Measurements from ENCODE around the gene ANKS1A. TPM values are rescaled to one million over a fixed set of nuclear protein-coding genes. Genes with fewer than 3 reads are reported as not detected.

ANKS1A gene
- total RNA-seq, 1 experiment from 2014 or later: 28.5 TPM

GRCh38 chr6:35091346-35092083 is 202.5 kb downstream of the ANKS1A start:
- no peak overlapping the region for H3K4me3 ChIP-seq
- BruUV-seq (replicated peaks): no TSS peak
- H3K9me2 ChIP-seq (ENCODE audit: insufficient read depth): no peaks in the 10 kb centered on the region
- H3K36me3 ChIP-seq (ENCODE audit: low read depth): no peaks in the 10 kb centered on the region
- H3K4me1 ChIP-seq (replicated peaks; ENCODE audit: insufficient read depth): peaks cover 5% of the 10 kb centered on the region; the same call in 1 of the 2 replicates
- peaks cover 8% of the 10 kb centered on the region for H3F3A ChIP-seq (ENCODE audit: insufficient read depth, low read depth)
- no peaks in the 10 kb centered on the region for H3K9me3 ChIP-seq (ENCODE audit: insufficient read depth, low read depth)
- intact Hi-C loops (cut with micrococcal nuclease; ENCODE audit: unreplicated experiment): no loop called here
- TF ChIP-seq CTCF (conservative IDR thresholded peaks at IDR 0.05) (no peak), EZH2 (IDR thresholded peaks at IDR 0.05; ENCODE audit: low read depth) (no peak)
- H4K20me1 ChIP-seq (ENCODE audit: insufficient read depth): no peaks in the 10 kb centered on the region
- ChIA-PET CTCF (interaction anchor here (0.5 kb wide), 1 partner anchor 229 kb away, joined by 5 read pairs; no protein-coding TSS in a partner anchor), POLR2A (ENCODE audit: unreplicated experiment) (no interaction called here)
- H3K4me2 ChIP-seq: no peak overlapping the region
- DNase-seq: no peak
- no peak overlapping the region for H3K27ac ChIP-seq
- no peaks in the 10 kb centered on the region for H3K27me3 ChIP-seq (ENCODE audit: insufficient read depth, low read depth)
- H2AFZ ChIP-seq: no peak overlapping the region
- no peaks in the 10 kb centered on the region for H3K79me2 ChIP-seq (ENCODE audit: low read depth)

- H3K27ac ChIP-seq: no peak overlapping the region
- no peak for DNase-seq
- no peaks in the 10 kb centered on the region for H3K36me3 ChIP-seq (ENCODE audit: low read depth)
- no peak overlapping the region for H3K4me3 ChIP-seq
- no peak overlapping the region for H3K4me2 ChIP-seq
- intact Hi-C loops (cut with micrococcal nuclease; ENCODE audit: unreplicated experiment): no loop called here
- H2AFZ ChIP-seq: no peak overlapping the region
- H3F3A ChIP-seq (ENCODE audit: insufficient read depth, low read depth): peaks cover 8% of the 10 kb centered on the region
- no TSS peak for BruUV-seq (replicated peaks)
- H4K20me1 ChIP-seq (ENCODE audit: insufficient read depth): no peaks in the 10 kb centered on the region
- H3K4me1 ChIP-seq (replicated peaks; ENCODE audit: insufficient read depth): peaks cover 7% of the 10 kb centered on the region; the same call in 1 of the 2 replicates
- ChIA-PET CTCF (no interaction called here), POLR2A (ENCODE audit: unreplicated experiment) (no interaction called here)
- H3K9me3 ChIP-seq (ENCODE audit: insufficient read depth, low read depth): no peaks in the 10 kb centered on the region
- no peaks in the 10 kb centered on the region for H3K27me3 ChIP-seq (ENCODE audit: insufficient read depth, low read depth)
- no peak for TF ChIP-seq CTCF (conservative IDR thresholded peaks at IDR 0.05)
- no peak for TF ChIP-seq EZH2 (IDR thresholded peaks at IDR 0.05; ENCODE audit: low read depth)
- H3K79me2 ChIP-seq (ENCODE audit: low read depth): no peaks in the 10 kb centered on the region
- no peaks in the 10 kb centered on the region for H3K9me2 ChIP-seq (ENCODE audit: insufficient read depth)
Observed at GRCh38 chr6:35092362-35093117, 203.5 kb downstream of the ANKS1A start.

GRCh38 chr6:35093118-35093445 is 204.0 kb downstream of the ANKS1A start:
- no peak overlapping the region for H2AFZ ChIP-seq
- intact Hi-C loops (cut with micrococcal nuclease; ENCODE audit: unreplicated experiment): no loop called here
- H3K4me3 ChIP-seq: no peak overlapping the region
- POLR2A ChIA-PET (ENCODE audit: unreplicated experiment): no interaction called here
- peaks cover 8% of the 10 kb centered on the region for H3F3A ChIP-seq (ENCODE audit: insufficient read depth, low read depth)
- H3K27me3 ChIP-seq (ENCODE audit: insufficient read depth, low read depth): no peaks in the 10 kb centered on the region
- H3K27ac ChIP-seq: no peak overlapping the region
- H3K9me3 ChIP-seq (ENCODE audit: insufficient read depth, low read depth): no peaks in the 10 kb centered on the region
- no peak for TF ChIP-seq EZH2 (IDR thresholded peaks at IDR 0.05; ENCODE audit: low read depth)
- TF ChIP-seq CTCF (conservative IDR thresholded peaks at IDR 0.05): no peak
- peaks cover 7% of the 10 kb centered on the region; the same call in 1 of the 2 replicates for H3K4me1 ChIP-seq (replicated peaks; ENCODE audit: insufficient read depth)
- H3K79me2 ChIP-seq (ENCODE audit: low read depth): no peaks in the 10 kb centered on the region
- no TSS peak for BruUV-seq (replicated peaks)
- no peaks in the 10 kb centered on the region for H3K9me2 ChIP-seq (ENCODE audit: insufficient read depth)
- no peaks in the 10 kb centered on the region for H4K20me1 ChIP-seq (ENCODE audit: insufficient read depth)
- H3K4me2 ChIP-seq: no peak overlapping the region
- H3K36me3 ChIP-seq (ENCODE audit: low read depth): no peaks in the 10 kb centered on the region
- CTCF ChIA-PET: no interaction called here
- no peak for DNase-seq

Measured in PC-9 (cell line).